Gastroesophageal sphincter (tissue), 4 donors: ENCODE measurements around the gene PRR23E. TPM values are rescaled to one million over a fixed set of nuclear protein-coding genes. Genes with fewer than 3 reads are reported as not detected.

Source experiments
- ATAC-seq: fragments of 150-250 bp; one replicate; pipeline ENCODE4 v1.9.1; 2016; ENCODE audit warnings: mild to moderate bottlenecking, moderate library complexity
- H3K27ac ChIP-seq, 4 donors: fragments of 200-600 bp; sonication (generic) in 3 of 4; 1 replicate in 3 of 4; 2 replicates in 1 of 4; pipeline ENCODE4 v1.5.1; 2016 to 2019
- H3K27me3 ChIP-seq: fragments of 200-600 bp; sonication (generic); one replicate; pipeline ENCODE4 v1.5.1; 2019
- H3K36me3 ChIP-seq, 2 donors: fragments of 200-600 bp; sonication (generic); one replicate each; pipeline ENCODE4 v1.5.1; 2019; ENCODE audit warnings: control low read depth in 1 of 2
- H3K4me1 ChIP-seq, 3 donors: fragments of 200-600 bp; sonication (generic); 1 replicate in 2 of 3; 2 replicates in 1 of 3; pipeline ENCODE4 v1.5.1; 2016 to 2019; ENCODE audit warnings: control low read depth in 2 of 3
- H3K4me3 ChIP-seq, 2 donors: fragments of 200-600 bp; sonication (generic); one replicate each; pipeline ENCODE4 v1.5.1; 2019; ENCODE audit warnings: mild to moderate bottlenecking in 1 of 2, moderate library complexity in 1 of 2
- H3K9me3 ChIP-seq, 3 donors: fragments of 200-600 bp; sonication (generic); one replicate each; pipeline ENCODE4 v1.5.1; 2017 to 2019; ENCODE audit warnings: control low read depth in 2 of 3
- CTCF ChIP-seq, 4 experiments: fragments of 200-600 bp in 2 of 4; fragments of 450-650 bp in 2 of 4; sonication (generic) in 1 of 4; IDR thresholded peaks; one replicate each; pipeline ENCODE4 v1.5.1; 2017 to 2019; ENCODE audit warnings: antibody characterized with exemption in 4 of 4, mild to moderate bottlenecking in 2 of 4, moderate library complexity in 2 of 4
- EP300 ChIP-seq: sonication (generic); formaldehyde crosslinking; IDR thresholded peaks from one replicate; pipeline ENCODE4 v1.6.1; 2017; ENCODE audit warnings: antibody characterized with exemption, mild to moderate bottlenecking
- POLR2A ChIP-seq, 2 donors: fragments of 450-650 bp; IDR thresholded peaks; one replicate each; pipeline ENCODE4 v1.6.1; 2017; ENCODE audit warnings: antibody characterized with exemption in 2 of 2, mild to moderate bottlenecking in 2 of 2, moderate library complexity in 1 of 2
- POLR2AphosphoS5 ChIP-seq: sonication (generic); formaldehyde crosslinking; IDR thresholded peaks from one replicate; pipeline ENCODE4 v1.6.1; 2017; ENCODE audit warnings: antibody characterized with exemption
- WGBS, 2 donors: methylation state at CpG; one replicate each; pipeline ENCODE4 v1.1.5; 2018; ENCODE audit warnings: low coverage in 1 of 2; 5-methylcytosine and 5-hydroxymethylcytosine counted together
- total RNA-seq, 4 donors: library from RNA; depleted of rRNA; stranded (reverse); fragments of >200 nt; gene quantifications; one replicate each; pipeline ENCODE4 v1.1.0, GENCODE V29; 2016

PRR23E gene
- total RNA-seq, 4 donors from 2014 or later: not detected

GRCh38 chr3:127222163-127222562 lies 29.2 kb downstream of the PRR23E start:
- TF ChIP-seq POLR2A (IDR thresholded peaks at IDR 0.05): no peak
- TF ChIP-seq CTCF (IDR thresholded peaks at IDR 0.05): no peak
- TF ChIP-seq POLR2AphosphoS5: no peak
- TF ChIP-seq EP300: no peak
- Histone ChIP-seq H3K27ac (no peak overlapping the region), H3K9me3 (peaks cover 0 to 23% (median 0%) of the 10 kb centered on the region in 3 donors), H3K27me3 (peaks cover 60% of the 10 kb centered on the region), H3K4me1 (peaks cover 0 to 10% (median 0%) of the 10 kb centered on the region in 3 donors), H3K4me3 (no peak overlapping the region), H3K36me3 (no peaks in the 10 kb centered on the region)
- WGBS, 2 donors: 88% methylated on average over 2 of the region's 4 CpGs; no CpG with 5 or more reads in 1 of the 2 donors
- no peak for ATAC-seq

DNA sequence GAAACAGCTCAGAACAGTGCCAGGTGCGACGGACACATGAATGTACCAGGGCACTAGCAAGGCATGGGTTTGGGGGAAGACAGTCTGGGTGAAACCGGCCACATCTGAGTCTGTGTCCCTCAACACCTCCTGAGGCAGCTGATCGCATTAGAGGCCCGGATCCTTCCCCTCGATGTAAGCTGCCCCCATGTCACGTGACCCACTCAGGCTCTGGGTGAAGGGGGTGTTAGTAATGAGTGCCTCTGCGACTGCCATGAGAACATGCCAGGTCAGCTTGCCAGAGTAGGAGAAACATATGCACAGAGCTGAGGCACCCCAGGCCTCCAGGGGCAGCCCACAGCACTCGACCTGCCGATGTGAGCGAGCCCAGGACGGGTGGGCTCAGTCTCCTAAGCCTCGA lies 29.7 kb downstream of the PRR23E start:
- Histone ChIP-seq H3K27ac (no peak overlapping the region), H3K27me3 (peaks cover 63% of the 10 kb centered on the region), H3K4me1 (peaks cover 0 to 10% (median 0%) of the 10 kb centered on the region in 3 donors), H3K36me3 (no peaks in the 10 kb centered on the region), H3K4me3 (no peak overlapping the region), H3K9me3 (peaks cover 0 to 23% (median 0%) of the 10 kb centered on the region in 3 donors)
- WGBS, 2 donors: 83 to 100% methylated on average over 2 to 8 of the region's 13 CpGs
- TF ChIP-seq CTCF (IDR thresholded peaks at IDR 0.05) (no peak), POLR2AphosphoS5 (no peak), EP300 (no peak), POLR2A (IDR thresholded peaks at IDR 0.05) (no peak)
- no peak for ATAC-seq

DNA sequence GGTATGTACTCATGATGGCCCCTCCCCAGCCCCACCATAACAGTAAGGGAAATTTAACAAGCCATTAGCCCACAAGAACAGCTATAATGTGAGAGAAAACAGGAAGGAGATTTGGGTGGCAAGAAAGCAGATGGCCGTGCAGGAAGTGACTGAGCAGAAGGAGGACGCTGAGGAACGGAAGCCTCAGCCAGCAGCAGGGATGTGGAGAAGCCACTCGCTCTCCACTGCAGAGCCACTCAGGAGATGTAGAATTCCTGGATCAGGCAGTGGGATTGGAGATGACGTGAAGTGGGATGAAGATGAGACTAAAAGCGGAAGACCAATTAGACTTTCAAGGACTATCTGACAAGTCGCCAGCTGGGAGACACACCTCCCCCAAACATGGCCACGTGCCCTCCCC lies 31.2 kb downstream of the PRR23E start:
- no peak for ATAC-seq
- peaks cover 0 to 29% (median 0%) of the 10 kb centered on the region in 3 donors for H3K9me3 ChIP-seq
- H3K27ac ChIP-seq: no peak overlapping the region
- no peak overlapping the region for H3K4me3 ChIP-seq
- WGBS, 2 donors: 49 to 52% methylated on average over 8 of the region's 8 CpGs
- H3K4me1 ChIP-seq: peaks cover 0 to 10% (median 0%) of the 10 kb centered on the region in 3 donors
- TF ChIP-seq CTCF (IDR thresholded peaks at IDR 0.05): no peak
- no peak for TF ChIP-seq POLR2A (IDR thresholded peaks at IDR 0.05)
- TF ChIP-seq EP300: no peak
- TF ChIP-seq POLR2AphosphoS5: no peak
- peaks cover 59% of the 10 kb centered on the region for H3K27me3 ChIP-seq
- H3K36me3 ChIP-seq: no peaks in the 10 kb centered on the region

GRCh38 chr3:127226457-127226856 lies 33.5 kb downstream of the PRR23E start:
- H3K27me3 ChIP-seq: peaks cover 47% of the 10 kb centered on the region
- no peaks in the 10 kb centered on the region for H3K36me3 ChIP-seq
- H3K9me3 ChIP-seq: peaks cover 0 to 47% (median 0%) of the 10 kb centered on the region in 3 donors
- ATAC-seq: no peak
- no peaks in the 10 kb centered on the region for H3K4me1 ChIP-seq
- 40 to 83% methylated on average over 1 to 3 of the region's 3 CpGs for WGBS, 2 donors
- H3K27ac ChIP-seq: no peak overlapping the region
- no peak overlapping the region for H3K4me3 ChIP-seq
- no peak for TF ChIP-seq POLR2AphosphoS5
- no peak for TF ChIP-seq EP300
- TF ChIP-seq CTCF (IDR thresholded peaks at IDR 0.05): no peak
- TF ChIP-seq POLR2A (IDR thresholded peaks at IDR 0.05): no peak

- TF ChIP-seq POLR2A (IDR thresholded peaks at IDR 0.05) (no peak), POLR2AphosphoS5 (no peak), CTCF (IDR thresholded peaks at IDR 0.05) (no peak), EP300 (no peak)
- no peaks in the 10 kb centered on the region for H3K4me1 ChIP-seq
- no peak overlapping the region for H3K27ac ChIP-seq
- 20 to 53% methylated on average over 1 to 5 of the region's 22 CpGs for WGBS, 2 donors
- H3K27me3 ChIP-seq: peaks cover 45% of the 10 kb centered on the region
- no peak overlapping the region for H3K4me3 ChIP-seq
- H3K36me3 ChIP-seq: no peaks in the 10 kb centered on the region
- no peak for ATAC-seq
- H3K9me3 ChIP-seq: peaks cover 0 to 51% (median 0%) of the 10 kb centered on the region in 3 donors
Observed at GRCh38 chr3:127226946-127227842, 34.3 kb downstream of the PRR23E start.
